H1 (cell line): ENCODE data around the gene CACFD1. TPM values are rescaled to one million over a fixed set of nuclear protein-coding genes. Genes with fewer than 3 reads are reported as not detected.

Experiments used
- CTCF ChIA-PET: fragments of 300-600 bp; sonication (Branson Sonifier 250); formaldehyde crosslinking; loops from one replicate; lab custom pipeline; 2021; ENCODE audit not compliant: partially characterized antibody; lab: Charles Lee
- POLR2A ChIA-PET: fragments of 300-600 bp; sonication (Branson Sonifier 250); formaldehyde crosslinking; loops from one replicate; lab custom pipeline; 2021; ENCODE audit warnings: inconsistent platforms; ENCODE audit not compliant: partially characterized antibody; lab: Charles Lee
- DNase-seq, 2 experiments: peaks; one replicate each; pipeline versions ENCODE4 v3.0.0 to v3.0.0-alpha.2; 2010 to 2022; ENCODE audit warnings: low spot score in 2 of 2, low read depth in 1 of 2, mixed read lengths in 1 of 2
- FAIRE-seq: peaks from 2 replicates; lab custom pipeline; 2011; peaks lifted over from hg19 to GRCh38; lab: Jason Lieb, UNC
- H2AFZ ChIP-seq: 2 replicates; pipeline ENCODE4 v1.8.1; 2012; ENCODE audit warnings: low read length, inconsistent platforms
- H2AK5ac ChIP-seq: 2 replicates; pipeline ENCODE4 v1.6.1; 2013; ENCODE audit warnings: low read depth, low read length
- H2BK120ac ChIP-seq: replicated peaks from 2 replicates; pipeline ENCODE3; 2013; ENCODE audit warnings: low read depth, low read length, inconsistent platforms
- H2BK12ac ChIP-seq: 2 replicates; pipeline ENCODE4 v1.6.1; 2013; ENCODE audit warnings: low read depth, low read length
- H2BK15ac ChIP-seq: 2 replicates; pipeline ENCODE4 v1.6.1; 2013; ENCODE audit warnings: low read length
- H2BK20ac ChIP-seq: 2 replicates; pipeline ENCODE4 v1.6.1; 2013; ENCODE audit warnings: low read length
- H2BK5ac ChIP-seq: 2 replicates; pipeline ENCODE4 v1.6.1; 2013; ENCODE audit warnings: low read depth, low read length
- H3K14ac ChIP-seq: 2 replicates; pipeline ENCODE4 v1.6.1; 2013; ENCODE audit warnings: inconsistent platforms; ENCODE audit not compliant: insufficient read length
- H3K18ac ChIP-seq: 2 replicates; pipeline ENCODE4 v1.6.1; 2013; ENCODE audit warnings: low read length; ENCODE audit errors: extremely low read depth
- H3K23ac ChIP-seq: 2 replicates; pipeline ENCODE4 v1.6.1; 2013; ENCODE audit warnings: inconsistent platforms; ENCODE audit not compliant: insufficient read length
- H3K23me2 ChIP-seq: 2 replicates; pipeline ENCODE4 v1.6.1; 2013; ENCODE audit warnings: low read depth, low read length
- H3K27ac ChIP-seq: 2 replicates; pipeline ENCODE4 v1.6.1; 2011; ENCODE audit warnings: low read depth, low read length, inconsistent platforms
- H3K27me3 ChIP-seq, 4 experiments: replicated peaks in 1 of 4; 1 replicate in 1 of 4; 2 replicates in 3 of 4; pipeline versions ENCODE4 v1.6.1 to v1.8.1; 2011 to 2013; ENCODE audit warnings: low read length in 3 of 4, mild to moderate bottlenecking in 3 of 4, inconsistent platforms in 2 of 4, mixed read lengths in 2 of 4, moderate library complexity in 1 of 4; ENCODE audit not compliant: control insufficient read depth in 3 of 4, insufficient read depth in 3 of 4; ENCODE audit errors: extremely low read depth in 1 of 4
- H3K36me3 ChIP-seq, 4 experiments: 2 replicates each; pipeline versions ENCODE4 v1.6.1 to v1.8.1; 2011 to 2013; ENCODE audit warnings: mild to moderate bottlenecking in 4 of 4, low read length in 3 of 4, moderate library complexity in 2 of 4, control low read depth in 1 of 4, inconsistent platforms in 1 of 4; ENCODE audit not compliant: insufficient read depth in 4 of 4, control insufficient read depth in 2 of 4
- H3K4ac ChIP-seq: replicated peaks from 2 replicates; pipeline ENCODE3; 2013; ENCODE audit warnings: low read length, low read depth, mixed read lengths, inconsistent platforms; ENCODE audit not compliant: insufficient read length
- H3K4me1 ChIP-seq, 4 experiments: replicated peaks in 1 of 4; 1 replicate in 1 of 4; 2 replicates in 3 of 4; pipeline versions ENCODE4 v1.6.1 to v1.8.1; 2011 to 2013; ENCODE audit warnings: low read length in 3 of 4, inconsistent platforms in 2 of 4, mixed read lengths in 1 of 4; ENCODE audit not compliant: insufficient read depth in 4 of 4, control insufficient read depth in 3 of 4
- H3K4me2 ChIP-seq, 2 experiments: 2 replicates each; pipeline versions ENCODE4 v1.6.1 to v1.8.1; 2011 to 2013; ENCODE audit warnings: low read depth in 2 of 2, low read length in 2 of 2, control low read depth in 1 of 2, inconsistent platforms in 1 of 2, mild to moderate bottlenecking in 1 of 2; ENCODE audit not compliant: insufficient read depth in 1 of 2
- H3K4me3 ChIP-seq, 4 experiments: fragments of 200-600, 300-600 bp in 1 of 4; sonication (generic), shearing (Covaris generic), sonication (Bioruptor Twin) in 1 of 4; 2 replicates each; pipeline versions ENCODE4 v1.5.1 to v1.8.1; 2011 to 2016; ENCODE audit warnings: low read length in 4 of 4, low read depth in 3 of 4, control low read depth in 2 of 4, inconsistent platforms in 2 of 4, mild to moderate bottlenecking in 2 of 4, mixed read lengths in 1 of 4, moderate library complexity in 1 of 4; ENCODE audit not compliant: insufficient read depth in 2 of 4; ENCODE audit errors: extremely low read depth in 1 of 4
- H3K56ac ChIP-seq: replicated peaks from 2 replicates; pipeline ENCODE3; 2013; ENCODE audit warnings: low read depth, mild to moderate bottlenecking, mixed read lengths, low read length, inconsistent platforms; ENCODE audit not compliant: insufficient read length
- H3K79me1 ChIP-seq: 2 replicates; pipeline ENCODE4 v1.6.1; 2013; ENCODE audit warnings: low read depth, low read length, control low read depth
- H3K79me2 ChIP-seq, 2 experiments: 2 replicates each; pipeline versions ENCODE4 v1.6.1 to v1.8.1; 2012 to 2013; ENCODE audit warnings: low read length in 2 of 2, mild to moderate bottlenecking in 2 of 2, inconsistent platforms in 1 of 2; ENCODE audit not compliant: insufficient read depth in 2 of 2, control insufficient read depth in 1 of 2
- H3K9ac ChIP-seq, 4 experiments: replicated peaks in 1 of 4; 1 replicate in 1 of 4; 2 replicates in 3 of 4; pipeline versions ENCODE4 v1.6.1 to v1.8.1; 2011 to 2013; ENCODE audit warnings: low read depth in 3 of 4, low read length in 3 of 4, control low read depth in 2 of 4, mild to moderate bottlenecking in 2 of 4, moderate library complexity in 2 of 4, inconsistent platforms in 1 of 4; ENCODE audit errors: extremely low read depth in 1 of 4
- H3K9me3 ChIP-seq, 2 experiments: 2 replicates each; pipeline versions ENCODE4 v1.6.1 to v1.8.1; 2012 to 2013; ENCODE audit warnings: mild to moderate bottlenecking in 2 of 2, moderate library complexity in 2 of 2, control low read depth in 1 of 2, inconsistent platforms in 1 of 2, low read depth in 1 of 2, low read length in 1 of 2, mixed read lengths in 1 of 2; ENCODE audit not compliant: insufficient read depth in 2 of 2
- H4K20me1 ChIP-seq, 2 experiments: replicated peaks in 1 of 2; 2 replicates each; pipeline versions ENCODE3 to v1.8.1; 2011 to 2013; ENCODE audit warnings: inconsistent platforms in 2 of 2, low read length in 2 of 2, mild to moderate bottlenecking in 1 of 2; ENCODE audit not compliant: insufficient read depth in 2 of 2, control insufficient read depth in 1 of 2
- H4K5ac ChIP-seq: 2 replicates; pipeline ENCODE4 v1.6.1; 2013; ENCODE audit warnings: low read length, low read depth, mixed read lengths, inconsistent platforms; ENCODE audit not compliant: insufficient read length
- H4K8ac ChIP-seq: 2 replicates; pipeline ENCODE4 v1.8.0; 2013; ENCODE audit warnings: mild to moderate bottlenecking, moderate library complexity, low read length, inconsistent platforms; ENCODE audit not compliant: insufficient read depth; ENCODE audit errors: extremely low read depth
- H4K91ac ChIP-seq: replicated peaks from 2 replicates; pipeline ENCODE3; 2013; ENCODE audit warnings: low read length, mixed read lengths, inconsistent platforms; ENCODE audit not compliant: insufficient read length
- BCL11A ChIP-seq, 2 experiments: IDR thresholded peaks; one replicate each; pipeline ENCODE4 v1.6.1; 2011; ENCODE audit warnings: low read depth in 2 of 2, low read length in 2 of 2, mild to moderate bottlenecking in 2 of 2
- CTCF ChIP-seq, 3 experiments: IDR thresholded peaks; 1 replicate in 2 of 3; 2 replicates in 1 of 3; pipeline versions ENCODE4 v1.5.1 to v1.6.1; 2011; ENCODE audit warnings: low read length in 3 of 3, mild to moderate bottlenecking in 3 of 3, inconsistent platforms in 2 of 3, low read depth in 1 of 3, moderate library complexity in 1 of 3; ENCODE audit not compliant: insufficient read depth in 1 of 3; ENCODE audit errors: control extremely low read depth in 1 of 3
- GABPA ChIP-seq: IDR thresholded peaks from 2 replicates; pipeline ENCODE4 v1.6.1; 2011; ENCODE audit warnings: mild to moderate bottlenecking, low read length, moderate library complexity, borderline replicate concordance; ENCODE audit not compliant: insufficient read depth
- POLR2AphosphoS5 ChIP-seq: IDR thresholded peaks from 2 replicates; pipeline ENCODE4 v1.6.1; 2011; ENCODE audit warnings: low read depth, low read length
- WGBS, 2 experiments: shearing (Covaris generic) in 1 of 2; methylation state at CpG; one replicate each; pipeline versions ENCODE4 v1.1.6 to v1.1.7; 2013 to 2015; ENCODE audit warnings: low lambda C conversion rate in 2 of 2, mixed read lengths in 2 of 2, inconsistent platforms in 1 of 2, low coverage in 1 of 2, missing lambda C conversion rate in 1 of 2; ENCODE audit not compliant: insufficient replicate concordance in 2 of 2, insufficient coverage in 1 of 2, insufficient read length in 1 of 2; ENCODE audit errors: extremely low coverage in 1 of 2, missing lambda C conversion rate in 1 of 2; 5-methylcytosine and 5-hydroxymethylcytosine counted together
- polyA plus RNA-seq, 7 experiments: library from polyadenylated mRNA; depleted of rRNA in 3 of 7; stranded (reverse) in 5 of 7; unstranded in 2 of 7; fragments of >200 nt in 5 of 7; fragments of 200-250 nt in 2 of 7; gene quantifications; 1 replicate in 5 of 7; 2 replicates in 1 of 7; 4 replicates in 1 of 7; pipeline versions ENCODE4 v1.2.1 to v1.2.3, GENCODE V29; 2011 to 2013; ENCODE audit warnings: missing spikeins in 2 of 7, mixed read lengths in 2 of 7
- total RNA-seq: library from RNA; stranded (reverse); fragmentation: NEBNext Ultra II Directional; extraction: Animal tissue kit (Norgen Biotek cat#: 25700); gene quantifications from 2 replicates; pipeline ENCODE4 v1.2.1, GENCODE V29; 2021

CACFD1 gene
- total and polyA plus RNA-seq, 2 of the 8 experiments (the other 6 are each of a cell fraction or from before 2014, with no cell fraction given): 13.4 to 15.5 TPM

DNA sequence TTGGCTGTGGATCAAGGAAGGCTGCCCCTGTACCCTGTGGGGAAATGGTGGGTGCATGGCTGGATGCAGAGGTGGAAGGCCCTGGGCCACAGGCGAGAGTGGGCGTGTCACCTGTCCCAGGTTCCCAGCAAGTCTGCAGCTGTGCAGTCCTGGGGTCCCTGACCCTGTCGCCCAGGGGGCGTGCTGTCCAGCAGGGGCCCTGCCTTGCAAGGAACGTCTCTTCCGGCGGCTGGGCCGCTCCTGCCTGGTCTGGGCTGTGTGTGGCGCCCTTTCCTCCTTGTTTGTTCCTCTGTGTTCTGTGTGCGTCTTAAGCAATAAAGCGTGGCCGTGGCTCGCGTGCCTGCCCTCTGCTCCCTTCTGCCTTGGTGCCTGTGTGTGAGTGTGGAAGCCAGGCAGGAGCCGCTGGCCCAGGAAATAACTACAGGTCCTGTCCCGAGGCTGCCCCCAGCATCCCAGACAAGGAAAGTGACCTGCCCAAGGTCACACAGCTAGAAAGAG, 10.7 kb downstream of the CACFD1 start:
- no peaks in the 10 kb centered on the region; the same call in none of the 2 replicates for H3K79me1 ChIP-seq
- H3K9ac ChIP-seq: no peak overlapping the region
- H3K4me3 ChIP-seq: no peak overlapping the region
- no peak overlapping the region for H4K91ac ChIP-seq
- H4K5ac ChIP-seq: no peak overlapping the region
- no peaks in the 10 kb centered on the region for H3K27me3 ChIP-seq
- no peak overlapping the region for H2AK5ac ChIP-seq
- no peaks in the 10 kb centered on the region for H3K79me2 ChIP-seq
- H3K23me2 ChIP-seq: no peaks in the 10 kb centered on the region
- H3K36me3 ChIP-seq: peaks cover 0 to 21% (median 4%) of the 10 kb centered on the region in 4 experiments; a peak in 5 of 8 replicates
- no peak overlapping the region for H2BK12ac ChIP-seq
- H2BK5ac ChIP-seq: no peak overlapping the region; the same call in none of the 2 replicates
- no peak overlapping the region for H2BK120ac ChIP-seq
- H4K8ac ChIP-seq: no peak overlapping the region
- H3K14ac ChIP-seq: no peak overlapping the region
- H3K18ac ChIP-seq: peak overlapping the region; percentile 32; the same call in 1 of the 2 replicates
- H2BK20ac ChIP-seq: no peak overlapping the region
- no peaks in the 10 kb centered on the region for H3K9me3 ChIP-seq
- peaks cover 4 to 26% of the 10 kb centered on the region in 2 experiments for H4K20me1 ChIP-seq
- no peaks in the 10 kb centered on the region; a peak in 2 of 7 replicates for H3K4me1 ChIP-seq
- H3K23ac ChIP-seq: no peak overlapping the region
- TF ChIP-seq GABPA (peak; percentile 32; the same call in 1 of the 2 replicates), POLR2AphosphoS5 (peak; percentile 20; the same call in 1 of the 2 replicates), CTCF (IDR thresholded peaks at IDR 0.05; ENCODE audit: control extremely low read depth in 1 of 3, insufficient read depth in 1 of 3, low read depth in 1 of 3, low read length in 3 of 3) (peak in 2 of 3 experiments; percentile 22 to 37; a peak in 2 of 4 replicates), BCL11A (IDR thresholded peaks at IDR 0.05; ENCODE audit: low read depth in 2 of 2, low read length in 2 of 2) (no peak)
- no peak for DNase-seq
- FAIRE-seq: no peak
- H2AFZ ChIP-seq: no peak overlapping the region
- H3K4me2 ChIP-seq: no peak overlapping the region
- H3K27ac ChIP-seq: no peak overlapping the region
- H2BK15ac ChIP-seq: no peak overlapping the region
- ChIA-PET CTCF (interaction anchor here (0.9 to 1.7 kb wide), 9 partner anchors 8 to 256 kb away, joined by 3 to 5 read pairs (median 3); partner anchors contain the start of gene SLC2A6), POLR2A (interaction anchor here (0.8 to 2.1 kb wide), 6 partner anchors 12 to 113 kb away, joined by 3 to 9 read pairs (median 4); no protein-coding TSS in a partner anchor)
- WGBS, 2 experiments: 78% methylated on average over 12 of the region's 16 CpGs; no CpG with 5 or more reads in 1 of the 2 experiments
- H3K56ac ChIP-seq: no peak overlapping the region
- H3K4ac ChIP-seq: no peak overlapping the region
